Activated T-cell treated with anti-CD3 and anti-CD28 coated beads, Interleukin-2, amount 50 U/mL, for 48 hours (primary cell): Measurements from ENCODE around the gene HOXA4.

Source experiments
- DNase-seq, 2 experiments: peaks; one replicate each; pipeline ENCODE4 v3.0.0-alpha.2; 2020

HOXA4 gene

DNA sequence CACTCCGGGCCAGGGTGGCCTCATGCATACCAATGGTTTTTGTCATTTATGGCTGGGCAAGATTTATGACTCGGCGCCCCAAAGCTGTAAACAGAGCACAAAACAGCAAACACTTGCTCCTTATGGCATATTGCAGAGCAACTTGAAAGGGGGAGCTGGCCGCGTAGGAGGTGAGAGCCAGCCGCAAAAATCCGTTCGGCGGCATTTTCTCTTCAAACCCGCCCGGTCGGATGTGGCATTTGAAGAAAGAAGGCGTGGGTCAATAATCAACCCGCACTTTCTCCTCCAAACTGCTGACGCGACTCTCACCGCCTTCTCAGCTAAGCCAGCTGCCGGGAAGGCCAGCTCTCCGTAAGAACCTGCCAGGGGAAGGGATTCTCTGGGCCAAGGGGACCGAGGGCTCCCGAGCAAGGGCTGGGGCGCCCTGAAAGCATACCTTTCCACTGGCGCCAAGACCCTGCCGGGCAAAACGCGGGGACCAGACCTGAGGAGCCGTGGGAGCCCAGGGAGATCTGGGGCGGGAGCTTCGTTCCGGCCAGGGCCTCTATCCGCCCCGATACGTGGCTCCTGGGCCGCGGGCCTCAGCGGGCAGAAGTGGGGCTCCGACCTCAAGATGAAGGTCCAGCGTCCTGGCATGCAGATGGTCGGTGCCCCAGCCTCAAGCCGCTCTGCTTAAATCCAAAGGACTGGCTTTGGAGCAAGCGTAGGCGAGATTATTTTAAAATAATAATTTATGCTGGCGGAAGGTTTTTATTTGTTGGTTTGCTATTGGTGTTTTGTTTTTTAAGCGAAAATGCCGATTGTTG, 15.1 kb downstream of the HOXA4 start:
- DNase-seq: no peak

DNA sequence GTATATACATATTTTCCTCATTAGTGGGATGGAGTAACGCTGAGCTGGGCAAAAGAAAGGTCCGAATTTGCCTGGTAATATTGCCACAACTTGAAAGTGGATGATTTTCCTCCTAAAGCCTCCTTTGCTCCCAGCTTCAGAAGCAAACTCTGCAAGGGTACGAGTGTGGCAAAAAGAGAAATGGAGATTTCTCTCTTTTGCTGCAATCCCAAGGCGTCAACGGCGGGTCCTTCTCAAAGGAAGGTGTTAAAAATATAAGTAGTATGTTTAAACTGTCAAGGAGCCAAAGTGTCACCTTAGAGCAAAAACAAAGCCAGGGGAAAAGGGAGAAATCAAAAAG, 15.7 kb downstream of the HOXA4 start:
- no peak for DNase-seq

DNA sequence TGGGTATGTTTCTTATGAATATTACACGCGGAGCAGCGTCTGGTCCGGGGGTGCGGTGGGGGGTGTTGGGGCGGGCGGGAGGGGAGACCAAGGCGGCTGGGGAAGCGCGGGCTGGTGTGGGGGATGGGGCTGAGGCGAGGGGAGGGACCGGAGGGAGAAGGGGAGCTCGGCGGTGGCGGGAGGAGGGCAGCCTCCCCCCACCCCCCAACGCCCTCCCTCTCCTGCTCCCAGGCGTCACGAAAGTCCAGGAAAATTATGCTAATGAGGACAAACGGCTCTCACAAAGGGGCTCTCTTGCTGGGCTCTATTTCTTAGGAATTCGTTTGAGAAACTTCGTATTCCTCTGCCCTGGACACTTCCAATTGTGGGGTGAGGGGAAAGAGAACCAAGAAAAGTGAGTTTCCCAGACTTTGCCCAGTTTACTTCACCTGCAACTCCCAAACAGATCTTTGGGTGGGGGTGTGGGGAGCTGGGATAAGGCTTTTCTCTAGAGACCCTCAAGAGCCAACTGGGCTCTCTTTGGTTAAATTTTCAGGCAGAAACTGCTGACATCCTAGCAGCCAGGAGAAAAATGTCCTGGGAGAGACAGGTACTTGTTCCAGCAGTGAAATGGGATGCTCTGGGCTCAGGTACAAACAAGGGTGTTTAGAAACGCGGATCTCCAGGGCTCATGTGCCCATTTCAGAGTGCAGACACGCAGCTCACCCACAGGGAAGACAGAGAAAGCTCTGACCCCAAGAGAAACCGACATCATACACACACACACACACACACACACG, 16.4 kb downstream of the HOXA4 start:
- DNase-seq: no peak

DNA sequence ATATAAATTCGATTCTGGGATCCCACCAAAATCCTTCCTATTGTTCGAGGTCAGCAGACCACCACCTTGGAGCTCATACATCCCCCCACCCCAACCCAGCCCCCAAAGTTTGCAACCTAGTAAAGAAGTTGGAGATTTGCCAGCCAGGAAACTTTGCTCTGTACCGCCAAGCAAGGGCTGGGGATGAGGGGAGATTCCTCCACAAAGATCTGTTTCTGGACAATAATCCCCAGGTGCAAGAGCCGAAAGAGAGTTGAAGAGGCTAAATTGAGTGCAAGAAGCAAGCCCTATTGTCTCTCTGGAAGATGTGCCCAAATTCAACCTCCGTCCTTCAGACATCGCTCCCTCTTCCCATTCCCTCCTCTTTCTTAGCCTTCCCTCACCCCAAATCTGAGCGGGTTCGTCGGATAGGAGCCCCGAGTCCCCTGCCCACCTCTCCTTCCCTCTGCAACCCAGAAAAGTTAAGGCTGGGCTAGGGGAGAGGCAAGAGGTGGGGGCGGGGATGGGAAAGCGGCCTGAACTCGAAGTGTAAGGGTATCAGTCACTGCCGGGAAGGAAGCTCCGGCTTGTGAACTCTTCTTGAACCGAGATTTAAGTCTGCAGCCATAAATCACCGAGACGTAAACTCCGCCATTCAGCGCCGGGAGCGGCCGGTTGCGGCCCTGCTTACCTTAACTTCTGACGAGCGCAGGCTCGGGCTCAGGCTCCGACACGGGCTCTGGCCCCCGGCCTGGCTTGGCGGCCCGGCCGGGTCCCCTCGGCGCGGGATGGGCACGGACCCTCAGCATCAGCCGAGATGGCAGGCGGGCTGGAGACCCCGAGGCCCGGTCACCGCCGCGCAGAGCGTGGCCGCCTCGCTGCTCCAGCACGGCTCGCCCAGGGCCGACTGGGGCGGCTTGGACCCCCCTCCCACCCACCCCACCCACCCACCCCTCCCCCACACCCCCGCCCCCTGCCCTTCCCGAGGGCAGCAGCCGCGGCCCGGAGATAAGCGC, 17.3 kb downstream of the HOXA4 start:
- no peak for DNase-seq

DNA sequence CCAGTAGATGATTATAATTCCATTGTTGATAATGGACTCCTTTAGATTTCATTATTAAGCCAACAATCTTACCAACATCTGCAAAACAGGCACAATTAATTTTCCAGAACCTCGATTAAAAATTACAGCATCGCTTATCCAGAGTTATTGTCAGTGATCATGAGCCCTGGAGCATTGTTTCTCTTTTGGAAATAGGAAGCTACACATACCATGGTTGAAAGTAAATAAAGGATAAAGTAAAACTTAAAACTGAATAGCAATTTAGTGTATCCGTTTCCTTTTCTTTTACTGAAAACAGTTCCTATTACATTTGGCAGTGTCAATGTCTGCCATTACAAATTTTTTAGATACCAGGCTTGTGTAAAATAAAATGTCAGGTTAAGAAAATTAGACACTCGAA, 18.2 kb downstream of the HOXA4 start:
- no peak for DNase-seq

DNA sequence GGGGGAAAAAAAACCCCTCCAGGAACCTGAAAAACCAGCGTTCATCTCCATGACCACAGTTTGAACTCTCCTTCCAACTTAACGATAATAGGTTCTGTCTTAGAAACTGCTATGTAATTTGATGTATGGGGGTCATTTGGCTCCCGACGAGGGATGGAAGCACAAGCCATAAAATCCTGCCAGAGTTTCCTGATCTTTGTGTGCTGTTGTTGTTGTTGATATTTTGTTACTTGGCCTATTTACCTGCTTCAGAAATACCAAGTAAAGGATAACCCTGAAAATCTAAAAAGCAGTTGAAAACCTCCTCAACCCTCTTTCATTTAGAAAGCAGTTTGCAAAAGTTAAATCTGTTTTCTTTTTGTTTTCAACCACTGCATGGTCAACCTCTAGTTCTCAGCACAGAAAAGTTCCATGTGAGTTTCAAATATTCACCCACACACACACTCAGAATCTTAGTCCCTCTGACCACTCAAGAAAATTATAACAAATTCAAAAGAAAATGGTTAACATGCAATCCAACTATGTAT, 18.7 kb downstream of the HOXA4 start:
- no peak for DNase-seq

DNA sequence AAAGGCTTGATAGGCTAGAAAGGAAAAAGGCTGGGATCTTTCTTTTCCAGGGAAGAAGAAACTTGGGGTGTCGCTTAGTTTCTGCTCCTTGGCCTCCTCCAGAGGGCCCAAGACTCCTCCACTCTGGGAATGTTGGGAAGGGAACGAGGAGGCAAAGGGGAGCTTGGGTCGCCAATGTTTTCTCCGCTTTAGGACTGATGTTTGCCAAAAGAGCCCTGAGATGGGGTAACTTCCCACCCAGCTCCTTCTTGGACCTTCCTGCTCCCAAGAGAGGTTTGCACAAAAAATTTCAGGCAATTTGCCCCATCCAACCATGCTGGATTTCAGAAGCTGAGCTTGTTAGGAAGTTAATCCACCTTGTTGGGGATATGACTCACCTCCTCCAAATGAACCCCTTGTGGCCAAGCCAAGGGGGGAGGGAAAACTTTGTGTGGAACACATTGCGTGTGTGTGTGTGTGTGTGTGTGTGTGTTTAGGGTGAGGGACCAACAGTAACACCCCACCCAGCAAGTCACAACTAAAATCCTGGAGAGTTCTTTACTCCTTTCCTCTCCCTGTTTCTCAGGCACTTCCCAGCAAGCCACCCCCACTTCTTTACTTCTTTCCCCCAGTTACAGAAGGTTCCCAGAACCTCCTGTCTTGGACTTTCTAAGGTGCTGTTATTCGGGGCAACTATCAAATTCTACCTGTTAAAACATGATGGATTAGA, 19.4 kb downstream of the HOXA4 start:
- DNase-seq: no peak

DNA sequence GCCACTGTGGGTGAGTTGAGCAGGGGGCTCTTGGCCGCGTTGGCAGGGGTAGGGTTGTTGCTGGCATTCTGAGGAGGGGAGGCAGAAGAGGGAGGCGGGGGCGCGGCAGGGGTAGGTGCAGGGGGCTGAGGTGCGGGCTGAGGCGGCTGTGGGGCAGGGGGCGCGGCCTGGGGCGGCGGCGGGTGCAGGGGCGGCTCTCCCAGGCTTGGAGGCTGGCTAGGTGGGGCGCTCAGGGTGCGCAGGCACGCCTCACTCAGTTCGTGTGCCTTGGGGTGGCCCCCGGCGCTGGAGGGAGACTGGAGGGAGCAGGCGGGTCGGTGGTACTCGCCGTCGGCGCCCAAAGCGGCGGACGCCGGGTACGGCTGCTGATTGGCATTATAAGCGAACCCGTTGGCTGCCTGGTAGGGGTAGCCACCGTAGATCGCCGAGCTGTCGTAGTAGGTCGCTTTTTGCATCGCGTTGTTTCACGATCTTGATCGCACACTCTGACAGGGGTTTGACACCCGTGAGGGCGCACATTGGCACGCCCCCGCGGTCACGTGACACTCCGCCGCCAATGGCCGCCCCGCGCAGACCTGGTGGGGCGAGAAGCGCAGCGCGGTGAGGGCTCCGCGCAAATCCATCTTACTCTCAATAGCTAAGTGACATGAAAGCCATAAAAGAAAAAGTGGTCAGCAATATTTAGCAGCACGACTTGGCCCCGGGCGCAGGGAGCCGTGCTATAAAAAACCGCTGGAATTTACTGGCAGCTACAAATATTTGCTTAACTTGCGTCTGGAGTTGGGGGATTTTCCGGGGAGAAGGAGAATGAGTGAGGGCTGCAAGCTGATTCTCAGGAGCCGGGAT, 20.1 kb downstream of the HOXA4 start:
- DNase-seq: no peak

DNA sequence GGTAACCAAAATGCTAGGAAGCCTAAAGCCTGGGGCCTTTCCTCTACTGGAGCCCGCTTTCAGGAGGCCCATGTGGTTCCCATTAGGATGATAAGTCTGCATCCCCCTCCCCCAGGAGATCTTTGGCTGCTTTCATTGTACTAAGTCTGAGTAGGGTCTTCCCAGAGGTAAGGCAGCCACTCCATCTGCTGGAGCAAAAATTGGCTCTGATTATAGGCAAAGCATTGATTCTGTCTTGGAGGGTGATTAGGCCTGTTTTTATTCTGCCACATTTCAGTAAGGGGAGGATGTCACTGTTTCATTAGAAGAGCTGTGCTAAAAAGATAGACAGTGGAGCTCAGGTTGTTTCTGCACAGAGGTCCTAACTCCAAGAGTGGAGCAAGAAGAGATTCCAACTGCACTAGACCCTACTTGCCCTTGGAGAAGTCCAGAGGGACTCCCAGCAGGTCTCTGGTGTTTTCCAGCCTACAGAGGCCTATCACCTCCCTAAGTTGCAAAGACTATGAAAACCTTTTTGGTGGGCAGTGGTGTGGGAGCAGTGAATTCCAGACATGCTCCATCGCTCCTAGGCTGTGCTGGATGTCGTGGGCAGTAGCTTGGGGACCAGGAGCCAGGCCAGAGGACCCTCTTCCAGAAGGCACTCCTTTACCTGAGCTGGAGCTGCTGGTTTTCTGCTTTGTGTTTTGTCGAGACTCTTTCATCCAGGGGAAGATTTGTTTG, 20.9 kb downstream of the HOXA4 start:
- DNase-seq: no peak

DNA sequence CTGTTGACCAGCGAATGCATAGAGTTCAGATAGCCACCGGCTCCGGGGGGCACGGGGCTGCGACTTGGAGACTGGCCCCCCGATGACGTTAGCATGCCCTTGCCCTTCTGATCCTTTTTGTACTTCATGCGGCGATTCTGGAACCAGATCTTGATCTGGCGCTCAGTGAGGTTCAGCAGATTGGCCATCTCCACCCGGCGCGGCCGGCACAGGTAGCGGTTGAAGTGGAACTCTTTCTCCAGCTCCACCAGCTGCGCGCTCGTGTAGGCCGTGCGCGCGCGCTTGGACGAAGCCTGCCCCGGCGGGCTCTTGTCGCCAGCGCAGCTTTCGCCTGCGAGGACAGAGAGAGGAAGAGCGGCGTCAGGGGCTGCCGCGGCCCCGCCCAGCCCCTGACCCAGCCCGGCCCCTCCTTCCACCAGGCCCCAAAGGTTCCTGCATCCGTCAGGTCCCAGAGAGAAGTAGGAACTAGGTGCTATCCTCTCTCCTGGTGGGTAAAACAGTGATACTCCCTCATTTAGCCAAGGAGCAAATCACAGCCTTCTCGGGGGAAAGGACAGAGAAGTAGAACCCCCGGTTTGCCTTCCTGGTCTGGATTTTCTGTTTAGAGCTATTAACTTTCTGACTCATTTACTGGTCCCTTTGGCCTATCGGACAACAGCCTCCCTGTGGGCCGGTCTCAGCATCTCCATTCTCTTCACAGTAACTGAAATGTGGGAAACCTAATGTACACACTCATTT, 22.0 kb downstream of the HOXA4 start:
- no peak for DNase-seq

DNA sequence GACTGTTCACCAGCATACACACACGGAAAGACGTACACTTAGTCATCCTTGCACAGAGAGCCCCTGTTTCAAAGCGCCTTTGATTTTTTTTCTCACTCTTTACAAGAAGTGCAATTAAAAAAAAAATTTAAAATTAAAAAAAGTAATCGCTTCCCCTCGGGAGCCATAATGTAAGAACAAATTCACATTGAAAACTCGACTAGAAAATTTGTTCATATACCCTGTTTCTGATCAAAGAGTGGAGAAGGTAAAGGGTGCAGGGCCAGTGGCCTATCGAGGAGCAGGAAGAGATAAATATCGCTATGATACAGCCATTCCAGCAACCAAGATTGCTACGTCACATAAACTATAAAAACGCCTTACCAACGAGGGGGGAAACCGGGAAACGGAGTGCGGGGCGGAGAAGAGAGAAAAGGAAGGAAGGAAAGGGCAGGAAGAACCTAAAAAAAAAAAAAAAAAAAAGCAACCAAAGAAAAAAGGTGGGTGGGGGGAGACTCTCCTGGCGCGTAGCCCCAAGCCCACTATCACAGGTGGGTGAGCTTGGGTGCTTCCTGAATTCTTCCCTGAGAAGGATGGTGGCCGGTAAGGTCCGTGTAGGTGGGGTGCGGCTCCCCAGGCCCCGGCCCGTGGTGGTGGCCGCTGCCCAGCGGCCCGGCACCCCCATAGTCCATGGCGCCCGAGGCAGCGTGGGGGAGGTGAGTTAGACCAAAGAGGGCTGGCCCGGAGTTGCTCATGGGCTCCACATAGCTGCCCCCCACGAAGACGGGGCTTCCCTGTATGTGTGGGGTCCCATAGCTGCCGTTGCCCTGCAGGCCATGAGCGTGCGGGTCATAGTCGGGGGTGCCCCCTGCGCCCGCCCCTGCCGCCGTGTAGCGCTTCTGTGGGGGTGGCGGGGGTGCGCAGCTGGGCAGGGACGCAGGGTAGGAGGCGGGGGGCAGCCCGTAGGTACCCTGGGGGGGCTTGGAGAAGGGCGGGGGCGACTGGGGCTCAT, 22.9 kb downstream of the HOXA4 start:
- no peak for DNase-seq

DNA sequence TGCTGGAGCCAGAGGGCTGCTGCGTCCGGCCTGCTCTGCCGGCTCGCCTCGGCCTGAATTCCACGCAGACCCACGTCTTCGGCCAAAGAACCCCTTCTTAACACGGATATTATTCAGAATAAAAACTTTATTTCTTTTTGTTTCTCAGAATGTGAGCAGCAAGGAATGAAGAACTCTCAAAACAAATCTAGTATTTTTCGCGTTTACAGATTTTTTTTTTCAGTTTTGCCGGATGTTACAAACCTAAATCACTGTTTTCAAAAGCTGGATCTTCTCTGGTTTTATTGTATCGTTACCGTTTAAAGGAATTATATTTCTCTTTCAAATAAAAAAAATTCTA, 23.7 kb downstream of the HOXA4 start:
- no peak for DNase-seq

DNA sequence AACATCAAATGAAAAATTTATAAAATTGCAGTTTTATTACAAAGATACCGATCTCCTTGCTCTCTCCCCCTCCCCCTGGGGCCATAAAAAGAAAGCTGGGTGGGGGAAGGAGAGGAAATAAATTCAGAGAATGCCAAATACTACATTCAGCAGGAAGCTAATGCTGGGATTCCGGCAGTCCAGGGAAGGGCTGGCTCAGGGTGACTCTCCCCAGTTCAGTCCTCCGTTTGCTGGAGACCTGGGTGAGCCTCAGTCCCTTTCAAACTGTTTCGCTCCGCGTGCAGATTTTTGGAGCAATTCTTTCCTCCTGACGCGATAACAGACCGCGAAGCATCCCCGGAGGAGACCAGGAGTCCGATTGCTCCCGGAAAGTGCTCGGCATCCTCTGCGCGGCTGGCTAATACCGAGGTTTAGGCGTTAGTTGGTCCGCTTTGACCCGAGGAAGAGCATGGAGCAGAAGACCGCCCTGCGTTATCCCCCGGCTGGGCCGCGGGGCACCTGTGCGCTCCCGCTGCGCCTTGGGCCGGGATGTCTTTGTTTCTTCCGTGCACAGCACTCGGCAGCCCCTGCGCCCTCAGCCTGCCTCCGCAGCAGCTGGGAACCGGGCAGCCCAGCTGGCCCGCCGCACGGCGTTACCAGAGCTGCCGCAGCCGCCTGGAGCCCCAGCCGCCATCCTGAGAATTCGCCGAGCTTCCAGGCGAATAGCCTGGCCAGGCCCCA, 24.2 kb downstream of the HOXA4 start:
- no peak for DNase-seq

DNA sequence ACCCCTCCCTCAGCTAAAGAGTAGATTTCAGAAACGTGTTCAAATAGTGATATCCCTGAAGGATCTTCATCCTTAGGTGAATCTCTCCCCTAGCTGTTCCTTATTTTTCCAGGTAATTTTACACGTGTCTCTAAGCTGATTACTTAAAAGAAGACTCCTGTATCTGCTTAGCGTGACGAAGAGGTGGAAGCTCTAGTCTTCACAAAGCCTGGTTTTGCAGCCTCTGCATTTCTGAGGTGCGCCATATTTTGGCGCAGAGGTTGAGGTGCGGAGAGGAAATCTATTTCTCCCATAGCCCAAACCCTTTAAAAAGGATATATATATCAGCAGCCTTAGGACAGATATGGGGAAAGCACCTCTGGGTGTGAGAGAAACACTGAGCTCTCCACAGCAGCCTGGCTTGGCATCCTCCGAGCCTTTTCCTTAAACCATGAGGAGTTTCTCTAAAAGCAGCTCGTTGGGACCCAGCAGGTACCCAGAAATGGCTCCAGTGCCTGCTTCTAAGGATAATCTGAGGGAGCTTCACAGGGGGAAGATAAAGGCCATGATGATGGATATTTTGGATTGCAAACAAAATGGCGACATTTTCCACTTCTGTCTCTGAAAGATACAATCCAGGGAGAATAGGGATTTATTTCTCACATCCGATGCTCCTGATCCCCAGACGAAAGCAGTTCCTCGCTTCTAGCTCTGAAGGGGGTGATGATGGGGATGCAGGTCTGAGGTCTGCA, 25.1 kb downstream of the HOXA4 start:
- DNase-seq: no peak

DNA sequence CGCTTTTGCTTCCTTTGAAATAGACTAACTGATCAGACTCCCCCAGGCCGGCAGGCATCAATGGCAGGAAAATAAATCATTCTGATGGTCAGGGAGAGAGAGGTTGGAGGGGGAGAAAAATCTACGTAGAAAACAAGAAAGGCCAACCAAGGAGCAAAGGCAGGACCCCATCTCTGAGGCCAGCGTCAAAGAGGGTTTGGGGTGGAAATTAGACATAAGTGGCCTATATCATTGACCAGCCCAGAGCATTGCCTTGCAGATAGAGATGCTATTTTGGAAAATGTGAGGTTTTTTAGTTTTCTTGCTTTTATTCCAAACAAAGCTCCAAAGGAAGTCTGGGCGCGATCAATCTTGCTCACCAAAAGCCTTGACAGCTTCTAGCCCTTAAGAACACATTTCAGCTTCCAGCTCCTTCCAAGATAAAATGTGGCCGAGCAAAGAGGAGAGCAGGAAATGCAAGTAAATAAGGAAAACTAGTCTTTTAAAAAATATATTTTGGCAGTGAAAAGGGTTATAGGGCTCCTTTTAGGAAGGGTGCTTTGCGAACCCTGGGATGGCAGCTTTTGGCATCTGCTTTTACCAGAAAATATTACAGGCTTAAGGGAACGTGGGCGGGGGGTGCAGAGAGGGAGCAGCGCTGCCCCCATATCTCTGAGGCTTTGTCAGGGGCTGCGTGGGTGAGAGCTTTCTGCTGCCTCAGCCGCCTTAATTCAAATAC, 26.1 kb downstream of the HOXA4 start:
- no peak for DNase-seq

DNA sequence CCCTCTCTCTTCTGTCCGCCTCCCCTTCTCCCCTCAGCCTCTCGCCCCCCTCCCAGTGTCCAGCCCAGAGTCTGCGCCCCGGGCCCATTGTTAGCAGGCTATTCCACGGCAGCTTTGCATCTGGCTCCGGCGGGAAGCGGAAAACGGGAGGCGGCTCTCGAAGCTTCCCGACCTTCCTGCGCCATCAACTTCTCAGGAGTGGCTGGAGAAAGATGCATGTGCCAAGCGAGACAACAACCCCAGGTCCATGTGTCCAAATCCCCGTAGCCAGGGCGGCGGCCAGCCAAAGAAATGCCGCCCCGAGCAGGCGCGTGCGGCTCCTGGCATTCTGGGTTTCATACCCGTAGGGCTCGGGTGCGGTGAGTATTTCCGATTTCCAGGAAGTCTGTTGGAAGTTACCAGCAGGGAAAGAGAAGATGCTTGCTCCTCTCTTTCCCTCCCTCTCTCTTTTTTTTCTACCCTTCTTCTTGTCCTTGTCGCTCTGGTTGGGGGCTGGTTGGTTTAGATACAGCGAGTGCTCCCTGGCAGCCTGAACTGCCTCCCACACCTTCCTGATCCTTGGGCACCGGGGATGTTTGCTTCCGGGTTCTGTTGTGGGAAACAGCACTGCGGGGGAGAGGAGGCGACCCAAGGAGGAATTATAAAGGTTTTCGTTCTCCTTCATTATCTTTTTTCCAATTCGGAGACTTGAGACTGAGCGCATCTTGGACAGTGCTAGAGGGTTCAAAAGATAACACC, 26.9 kb downstream of the HOXA4 start:
- no peak for DNase-seq
